Mesenchymal stem cell (in vitro differentiated cells and primary cell): ENCODE measurements around the gene DICER1.

Experiments
- DNase-seq: peaks from one replicate; pipeline ENCODE4 v3.0.0-alpha.2; 2013
- H2AFZ ChIP-seq: one replicate; pipeline ENCODE4 v1.6.1; 2013; ENCODE audit warnings: low read depth, mild to moderate bottlenecking, control low read depth, inconsistent platforms, low read length, moderate library complexity
- H2AK5ac ChIP-seq: 2 replicates; pipeline ENCODE4 v1.6.1; 2013; ENCODE audit warnings: low read length, moderate library complexity, mild to moderate bottlenecking, inconsistent platforms; ENCODE audit not compliant: severe bottlenecking
- H2BK120ac ChIP-seq: one replicate; pipeline ENCODE4 v1.6.1; 2013; ENCODE audit warnings: low read depth, mild to moderate bottlenecking, inconsistent platforms, low read length, moderate library complexity
- H2BK12ac ChIP-seq, 2 experiments: one replicate each; pipeline ENCODE4 v1.6.1; 2013; ENCODE audit warnings: inconsistent platforms in 2 of 2, low read length in 2 of 2, mild to moderate bottlenecking in 2 of 2, moderate library complexity in 2 of 2, control low read depth in 1 of 2
- H2BK15ac ChIP-seq: one replicate; pipeline ENCODE4 v1.6.1; 2013; ENCODE audit warnings: mild to moderate bottlenecking, low read depth, inconsistent platforms; ENCODE audit not compliant: poor library complexity, severe bottlenecking
- H2BK5ac ChIP-seq: 2 replicates; pipeline ENCODE4 v1.6.1; 2013; ENCODE audit warnings: low read depth, mild to moderate bottlenecking, low read length, control low read depth, inconsistent platforms; ENCODE audit not compliant: poor library complexity, severe bottlenecking
- H3K14ac ChIP-seq, 2 experiments: one replicate each; pipeline ENCODE4 v1.6.1; 2013; ENCODE audit warnings: inconsistent platforms in 2 of 2, low read length in 2 of 2, control low read depth in 1 of 2, mild to moderate bottlenecking in 1 of 2, moderate library complexity in 1 of 2
- H3K18ac ChIP-seq, 2 experiments: one replicate each; pipeline ENCODE4 v1.6.1; 2013; ENCODE audit warnings: inconsistent platforms in 2 of 2, low read length in 2 of 2, control low read depth in 1 of 2, low read depth in 1 of 2, mild to moderate bottlenecking in 1 of 2
- H3K23ac ChIP-seq, 2 experiments: one replicate each; pipeline ENCODE4 v1.6.1; 2013; ENCODE audit warnings: inconsistent platforms in 2 of 2, low read length in 2 of 2, mild to moderate bottlenecking in 2 of 2, moderate library complexity in 2 of 2, control low read depth in 1 of 2
- H3K27ac ChIP-seq: 2 replicates; pipeline ENCODE4 v1.5.1; 2013; ENCODE audit warnings: mild to moderate bottlenecking, moderate library complexity, low read length, control low read depth, inconsistent platforms; ENCODE audit not compliant: poor library complexity, severe bottlenecking
- H3K27me3 ChIP-seq, 2 experiments: 2 replicates each; pipeline versions ENCODE4 v1.6.1 to v1.7.0; 2013; ENCODE audit warnings: low read length in 2 of 2, mild to moderate bottlenecking in 2 of 2, moderate library complexity in 2 of 2, control low read depth in 1 of 2, inconsistent platforms in 1 of 2; ENCODE audit not compliant: control insufficient read depth in 1 of 2, insufficient read depth in 1 of 2
- H3K36me3 ChIP-seq, 2 experiments: 2 replicates each; pipeline versions ENCODE4 v1.6.1 to v1.7.0; 2013; ENCODE audit warnings: low read length in 2 of 2, control low read depth in 1 of 2, inconsistent platforms in 1 of 2, low read depth in 1 of 2, mild to moderate bottlenecking in 1 of 2; ENCODE audit not compliant: insufficient read depth in 2 of 2, control insufficient read depth in 1 of 2
- H3K4ac ChIP-seq, 2 experiments: one replicate each; pipeline ENCODE4 v1.6.1; 2013; ENCODE audit warnings: inconsistent platforms in 2 of 2, low read length in 2 of 2, mild to moderate bottlenecking in 2 of 2, moderate library complexity in 2 of 2, control low read depth in 1 of 2, low read depth in 1 of 2
- H3K4me1 ChIP-seq: 2 replicates; pipeline ENCODE4 v1.6.1; 2013; ENCODE audit warnings: low read depth, low read length, control low read depth; ENCODE audit not compliant: control insufficient read depth, insufficient read depth
- H3K4me2 ChIP-seq: 2 replicates; pipeline ENCODE4 v1.6.1; 2013; ENCODE audit warnings: low read length, mild to moderate bottlenecking, inconsistent platforms; ENCODE audit not compliant: poor library complexity, severe bottlenecking
- H3K4me3 ChIP-seq, 2 experiments: 2 replicates each; pipeline versions ENCODE4 v1.5.1 to v1.7.0; 2013; ENCODE audit warnings: low read length in 2 of 2, mild to moderate bottlenecking in 2 of 2, control low read depth in 1 of 2, low read depth in 1 of 2; ENCODE audit not compliant: insufficient read depth in 1 of 2
- H3K79me1 ChIP-seq: replicated peaks from 2 replicates; pipeline ENCODE4 v1.6.1; 2013; ENCODE audit warnings: mild to moderate bottlenecking, control low read depth, low read length, inconsistent platforms; ENCODE audit not compliant: poor library complexity, severe bottlenecking
- H3K9ac ChIP-seq: 2 replicates; pipeline ENCODE4 v1.7.0; 2013; ENCODE audit warnings: mild to moderate bottlenecking, low read length, moderate library complexity
- H3K9me3 ChIP-seq: 2 replicates; pipeline ENCODE4 v1.7.0; 2013; ENCODE audit warnings: mild to moderate bottlenecking, low read length; ENCODE audit not compliant: control insufficient read depth
- H4K8ac ChIP-seq: one replicate; pipeline ENCODE4 v1.6.1; 2013; ENCODE audit warnings: inconsistent platforms, mild to moderate bottlenecking, low read length, moderate library complexity
- H4K91ac ChIP-seq: one replicate; pipeline ENCODE4 v1.6.1; 2013; ENCODE audit warnings: mild to moderate bottlenecking, low read length, inconsistent platforms
- WGBS: methylation state at CpG from one replicate; pipeline ENCODE4 v1.1.7; 2013; ENCODE audit warnings: mixed read lengths; 5-methylcytosine and 5-hydroxymethylcytosine counted together

Gene DICER1

GRCh38 chr14:95064256-95064655 lies 93.1 kb downstream of the DICER1 start:
- Histone ChIP-seq H3K27ac (no peak overlapping the region), H3K14ac (no peak overlapping the region), H2AK5ac (no peak overlapping the region), H3K4me3 (no peak overlapping the region), H2BK12ac (no peak overlapping the region), H3K27me3 (peaks cover 44 to 50% of the 10 kb centered on the region in 2 experiments), H3K4ac (no peak overlapping the region), H3K4me1 (no peaks in the 10 kb centered on the region), H3K36me3 (no peaks in the 10 kb centered on the region), H3K9ac (no peak overlapping the region), H3K4me2 (no peak overlapping the region), H2BK120ac (no peak overlapping the region), H2BK5ac (no peak overlapping the region), H3K23ac (no peak overlapping the region), H2BK15ac (no peak overlapping the region), H2AFZ (no peak overlapping the region), H4K91ac (no peak overlapping the region), H4K8ac (no peak overlapping the region), H3K18ac (no peak overlapping the region), H3K9me3 (peaks cover 3% of the 10 kb centered on the region), H3K79me1 (no peaks in the 10 kb centered on the region)
- no peak for DNase-seq
- 89% methylated on average over 6 of the region's 6 CpGs for WGBS

GRCh38 chr14:95063391-95063790 lies 93.9 kb downstream of the DICER1 start:
- H2BK15ac ChIP-seq, result no peak overlapping the region
- H3K23ac ChIP-seq, result no peak overlapping the region
- H3K9me3 ChIP-seq, result peaks cover 3% of the 10 kb centered on the region
- H3K4ac ChIP-seq, result no peak overlapping the region
- no peak overlapping the region for H4K8ac ChIP-seq
- H3K27me3 ChIP-seq, result peaks cover 35 to 41% of the 10 kb centered on the region in 2 experiments
- H2BK120ac ChIP-seq, result no peak overlapping the region
- no peak overlapping the region for H3K4me3 ChIP-seq
- no peak overlapping the region for H2BK5ac ChIP-seq
- no peak overlapping the region for H2AFZ ChIP-seq
- H3K9ac ChIP-seq, result no peak overlapping the region
- DNase-seq, result no peak
- no peak overlapping the region for H3K4me2 ChIP-seq
- H3K18ac ChIP-seq, result no peak overlapping the region
- H3K36me3 ChIP-seq, result no peaks in the 10 kb centered on the region
- WGBS, result 46% methylated on average over 4 of the region's 5 CpGs
- no peak overlapping the region for H4K91ac ChIP-seq
- H3K79me1 ChIP-seq, result no peaks in the 10 kb centered on the region
- no peaks in the 10 kb centered on the region for H3K4me1 ChIP-seq
- no peak overlapping the region for H3K14ac ChIP-seq
- no peak overlapping the region for H3K27ac ChIP-seq
- H2BK12ac ChIP-seq, result no peak overlapping the region
- H2AK5ac ChIP-seq, result no peak overlapping the region

GRCh38 chr14:95062946-95063345 lies 94.4 kb downstream of the DICER1 start:
- no peak overlapping the region for H3K18ac ChIP-seq
- no peak overlapping the region for H4K91ac ChIP-seq
- no peak overlapping the region for H3K14ac ChIP-seq
- H3K27me3 ChIP-seq, result peaks cover 33 to 38% of the 10 kb centered on the region in 2 experiments
- no peak overlapping the region for H3K27ac ChIP-seq
- H3K36me3 ChIP-seq, result no peaks in the 10 kb centered on the region
- H3K79me1 ChIP-seq, result no peaks in the 10 kb centered on the region
- no peak overlapping the region for H3K4me2 ChIP-seq
- H2AK5ac ChIP-seq, result no peak overlapping the region
- DNase-seq, result peak; percentile 3
- no peak overlapping the region for H2AFZ ChIP-seq
- no peaks in the 10 kb centered on the region for H3K4me1 ChIP-seq
- no peak overlapping the region for H2BK120ac ChIP-seq
- no peak overlapping the region for H4K8ac ChIP-seq
- H3K23ac ChIP-seq, result no peak overlapping the region
- peaks cover 3% of the 10 kb centered on the region for H3K9me3 ChIP-seq
- H2BK12ac ChIP-seq, result no peak overlapping the region
- no peak overlapping the region for H2BK15ac ChIP-seq
- no peak overlapping the region for H3K4ac ChIP-seq
- H3K4me3 ChIP-seq, result no peak overlapping the region
- 88% methylated on average over 4 of the region's 5 CpGs for WGBS
- no peak overlapping the region for H3K9ac ChIP-seq
- no peak overlapping the region for H2BK5ac ChIP-seq

- Histone ChIP-seq H2BK5ac (no peak overlapping the region), H2BK15ac (no peak overlapping the region), H2AK5ac (no peak overlapping the region), H3K4ac (no peak overlapping the region), H3K36me3 (no peaks in the 10 kb centered on the region), H2BK120ac (no peak overlapping the region), H3K4me1 (no peaks in the 10 kb centered on the region), H3K4me3 (no peak overlapping the region), H2AFZ (no peak overlapping the region), H4K91ac (no peak overlapping the region), H3K4me2 (no peak overlapping the region), H3K9me3 (peaks cover 3% of the 10 kb centered on the region), H3K23ac (no peak overlapping the region), H3K27me3 (peaks cover 25 to 35% of the 10 kb centered on the region in 2 experiments), H3K14ac (no peak overlapping the region), H3K18ac (no peak overlapping the region), H4K8ac (no peak overlapping the region), H3K9ac (no peak overlapping the region), H2BK12ac (no peak overlapping the region), H3K79me1 (no peaks in the 10 kb centered on the region), H3K27ac (no peak overlapping the region)
- DNase-seq, result no peak
- 75% methylated on average over 4 of the region's 5 CpGs for WGBS
These were observed 95.1 kb downstream of the DICER1 start for GRCh38 chr14:95062220-95062619.
